DOHH2 (cell line): ENCODE measurements around the gene EPC1.

Experiments
- H3F3A ChIP-seq: fragments of 200-600 bp; sonication (generic), shearing (Covaris generic); 2 replicates; pipeline ENCODE4 v1.6.0; 2016; ENCODE audit warnings: antibody characterized with exemption, mild to moderate bottlenecking; ENCODE audit not compliant: control insufficient read depth, insufficient read depth
- H3K27ac ChIP-seq: fragments of 200-600 bp; sonication (generic); 2 replicates; pipeline ENCODE4 v1.5.1; 2014; ENCODE audit warnings: low read depth, mild to moderate bottlenecking, low read length, moderate library complexity
- H3K27me3 ChIP-seq: fragments of 200-600 bp; sonication (generic); 2 replicates; pipeline ENCODE4 v1.6.1; 2014; ENCODE audit warnings: mild to moderate bottlenecking, low read length, mixed read lengths; ENCODE audit not compliant: control insufficient read depth
- H3K36me3 ChIP-seq: fragments of 200-600 bp; sonication (generic); 2 replicates; pipeline ENCODE4 v1.6.1; 2014; ENCODE audit warnings: mild to moderate bottlenecking, low read length, moderate library complexity, mixed read lengths; ENCODE audit not compliant: control insufficient read depth
- H3K4me1 ChIP-seq: fragments of 200-600 bp; sonication (generic); 2 replicates; pipeline ENCODE4 v1.6.1; 2014; ENCODE audit warnings: mild to moderate bottlenecking, low read length, mixed read lengths; ENCODE audit not compliant: control insufficient read depth
- H3K4me2 ChIP-seq: fragments of 200-600 bp; sonication (generic); 2 replicates; pipeline ENCODE4 v1.6.0; 2014; ENCODE audit warnings: mild to moderate bottlenecking, low read length, moderate library complexity
- H3K4me3 ChIP-seq: fragments of 200-600 bp; sonication (generic); 2 replicates; pipeline ENCODE4 v1.5.1; 2014; ENCODE audit warnings: mild to moderate bottlenecking, low read length, mixed read lengths
- H3K79me2 ChIP-seq: fragments of 200-600 bp; sonication (generic); 2 replicates; pipeline ENCODE4 v1.6.1; 2014; ENCODE audit warnings: mild to moderate bottlenecking, low read length, mixed read lengths; ENCODE audit not compliant: control insufficient read depth
- H3K9me2 ChIP-seq: fragments of 200-600 bp; sonication (generic); replicated peaks from 2 replicates; pipeline ENCODE4 v1.6.1; 2014; ENCODE audit warnings: mild to moderate bottlenecking, low read length, mixed read lengths; ENCODE audit not compliant: control insufficient read depth
- H3K9me3 ChIP-seq: fragments of 200-600 bp; sonication (generic); 2 replicates; pipeline ENCODE4 v1.6.1; 2014; ENCODE audit warnings: antibody characterized with exemption, low read length, mixed read lengths; ENCODE audit not compliant: control insufficient read depth, insufficient read depth
- H4K20me1 ChIP-seq: fragments of 200-600 bp; sonication (generic); 2 replicates; pipeline ENCODE4 v1.6.0; 2014; ENCODE audit warnings: low read depth, mild to moderate bottlenecking, antibody characterized with exemption, low read length, moderate library complexity; ENCODE audit not compliant: control insufficient read depth, insufficient read depth
- EZH2phosphoT487 ChIP-seq: fragments of 200-600 bp; sonication (generic); IDR thresholded peaks from 2 replicates; pipeline ENCODE4 v1.6.1; 2017; ENCODE audit warnings: borderline replicate concordance, mild to moderate bottlenecking, antibody characterized with exemption, low read length, moderate library complexity, mixed read lengths
- TF ChIP-seq, protein P1 (sequence below): fragments of 200-600 bp; sonication (generic); IDR thresholded peaks from one replicate; pipeline ENCODE4 v1.5.1; 2014; ENCODE audit warnings: antibody characterized with exemption, mild to moderate bottlenecking, low read depth, low read length; ENCODE audit not compliant: poor library complexity, severe bottlenecking

Gene EPC1

GRCh38 chr10:32240471-32240870 lies 106.5 kb downstream of the EPC1 start:
- Histone ChIP-seq H3K36me3 (no peaks in the 10 kb centered on the region), H3K4me1 (no peaks in the 10 kb centered on the region), H3K27ac (no peak overlapping the region), H3K9me2 (no peaks in the 10 kb centered on the region), H3K4me3 (no peak overlapping the region), H3F3A (no peaks in the 10 kb centered on the region), H3K27me3 (no peaks in the 10 kb centered on the region), H4K20me1 (no peaks in the 10 kb centered on the region), H3K4me2 (no peak overlapping the region), H3K9me3 (no peaks in the 10 kb centered on the region), H3K79me2 (no peaks in the 10 kb centered on the region)
- TF ChIP-seq, protein P1, sequence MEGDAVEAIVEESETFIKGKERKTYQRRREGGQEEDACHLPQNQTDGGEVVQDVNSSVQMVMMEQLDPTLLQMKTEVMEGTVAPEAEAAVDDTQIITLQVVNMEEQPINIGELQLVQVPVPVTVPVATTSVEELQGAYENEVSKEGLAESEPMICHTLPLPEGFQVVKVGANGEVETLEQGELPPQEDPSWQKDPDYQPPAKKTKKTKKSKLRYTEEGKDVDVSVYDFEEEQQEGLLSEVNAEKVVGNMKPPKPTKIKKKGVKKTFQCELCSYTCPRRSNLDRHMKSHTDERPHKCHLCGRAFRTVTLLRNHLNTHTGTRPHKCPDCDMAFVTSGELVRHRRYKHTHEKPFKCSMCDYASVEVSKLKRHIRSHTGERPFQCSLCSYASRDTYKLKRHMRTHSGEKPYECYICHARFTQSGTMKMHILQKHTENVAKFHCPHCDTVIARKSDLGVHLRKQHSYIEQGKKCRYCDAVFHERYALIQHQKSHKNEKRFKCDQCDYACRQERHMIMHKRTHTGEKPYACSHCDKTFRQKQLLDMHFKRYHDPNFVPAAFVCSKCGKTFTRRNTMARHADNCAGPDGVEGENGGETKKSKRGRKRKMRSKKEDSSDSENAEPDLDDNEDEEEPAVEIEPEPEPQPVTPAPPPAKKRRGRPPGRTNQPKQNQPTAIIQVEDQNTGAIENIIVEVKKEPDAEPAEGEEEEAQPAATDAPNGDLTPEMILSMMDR: no peak
- TF ChIP-seq EZH2phosphoT487: no peak

GRCh38 chr10:32239769-32240168 lies 107.2 kb downstream of the EPC1 start:
- Histone ChIP-seq H3K4me2 (no peak overlapping the region), H3K79me2 (no peaks in the 10 kb centered on the region), H3K27ac (no peak overlapping the region), H3K4me1 (no peaks in the 10 kb centered on the region), H3K9me2 (no peaks in the 10 kb centered on the region), H3F3A (no peaks in the 10 kb centered on the region), H3K36me3 (no peaks in the 10 kb centered on the region), H3K4me3 (no peak overlapping the region), H3K9me3 (no peaks in the 10 kb centered on the region), H3K27me3 (no peaks in the 10 kb centered on the region), H4K20me1 (no peaks in the 10 kb centered on the region)
- no peak for TF ChIP-seq EZH2phosphoT487
- TF ChIP-seq, protein P1: no peak

DNA sequence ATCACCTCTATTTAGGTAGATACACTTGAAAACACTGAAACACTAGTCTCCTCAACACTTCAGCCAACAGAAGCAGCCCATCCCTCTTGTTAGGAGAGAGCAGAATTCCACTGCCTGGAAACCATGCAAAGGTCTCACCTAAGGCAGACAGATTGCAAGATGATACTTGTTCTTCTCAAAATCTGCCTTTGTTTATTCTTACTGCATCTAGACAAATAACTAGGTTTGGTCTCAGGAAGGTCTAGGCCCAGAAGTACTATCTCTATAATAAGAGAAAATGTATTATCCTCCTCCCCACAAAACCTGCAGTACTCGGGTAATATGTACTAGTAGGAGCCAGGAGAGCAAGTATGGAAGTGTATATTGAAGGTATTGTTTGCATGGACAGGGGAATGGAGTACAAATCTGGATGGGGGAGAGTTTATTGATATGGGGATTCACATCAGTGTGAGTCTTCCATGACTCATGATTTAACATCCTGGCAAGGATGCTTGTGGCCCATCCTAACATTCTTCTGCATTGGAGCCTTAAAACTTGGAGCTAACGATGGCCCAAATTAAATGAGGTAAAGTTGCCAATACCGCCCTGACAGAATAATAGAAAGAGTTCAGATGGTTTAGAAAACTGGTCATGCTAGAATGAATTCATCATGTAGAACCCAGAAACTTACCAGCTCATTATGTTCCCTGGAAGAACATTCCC lies 109.2 kb downstream of the EPC1 start:
- Histone ChIP-seq H3K4me2 (no peak overlapping the region), H3K4me3 (no peak overlapping the region), H3K27ac (no peak overlapping the region), H3K27me3 (no peaks in the 10 kb centered on the region), H3K79me2 (no peaks in the 10 kb centered on the region), H4K20me1 (no peaks in the 10 kb centered on the region), H3K9me3 (no peaks in the 10 kb centered on the region), H3K36me3 (no peaks in the 10 kb centered on the region), H3F3A (no peaks in the 10 kb centered on the region), H3K9me2 (no peaks in the 10 kb centered on the region), H3K4me1 (no peaks in the 10 kb centered on the region)
- no peak for TF ChIP-seq EZH2phosphoT487
- TF ChIP-seq, protein P1: no peak
